RKO (cell line): ENCODE measurements around the gene NUDT13.

Experiments used
- DNase-seq: peaks from one replicate; pipeline ENCODE4 v3.0.0-alpha.2; 2016; ENCODE audit warnings: low spot score

Gene NUDT13

GRCh38 chr10:73166972-73167371, 56.7 kb downstream of the NUDT13 start:
- DNase-seq: no peak

GRCh38 chr10:73167458-73167782, 57.2 kb downstream of the NUDT13 start:
- DNase-seq: peak; percentile 46

DNA sequence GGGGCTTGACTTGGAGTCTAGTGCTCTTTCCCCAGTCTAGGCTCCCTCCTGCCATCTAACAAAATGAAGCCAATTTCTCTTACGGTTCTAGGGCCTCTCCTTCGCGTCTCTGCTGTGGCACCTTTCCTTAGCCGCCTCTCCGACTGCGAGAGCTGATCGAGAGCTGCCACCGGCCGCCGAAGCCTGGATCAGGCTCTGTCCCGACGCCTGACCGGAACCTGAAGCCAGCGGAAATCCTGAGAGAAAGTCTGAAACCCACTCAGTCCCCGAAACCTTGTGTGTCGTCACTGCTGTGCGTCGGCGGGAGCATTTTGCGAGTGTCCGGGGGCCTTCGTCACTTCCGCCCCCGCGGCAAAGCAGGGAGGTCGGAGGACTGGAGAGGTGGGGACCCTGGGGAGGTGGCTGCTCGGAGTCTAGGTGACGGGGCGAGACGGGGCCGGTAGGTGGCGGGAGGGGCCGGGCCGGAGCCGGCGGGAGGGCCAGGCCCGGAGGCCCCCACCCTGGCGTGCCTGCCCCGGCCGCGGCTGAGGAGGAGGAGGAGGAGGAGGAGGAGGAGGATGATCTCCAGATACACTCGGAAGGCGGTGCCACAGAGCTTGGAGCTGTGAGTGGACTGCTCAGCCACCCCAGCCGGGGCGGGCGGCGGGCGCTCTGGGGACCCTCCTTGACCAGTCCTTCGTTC, 57.7 kb downstream of the NUDT13 start, which contains the start of the genes ECD and FAM149B1:
Gene ECD, minus strand, starts transcription at position 226 of the 682 bp plus-strand sequence. CDS start 4,071 bp downstream, outside the sequence.
Gene FAM149B1, plus strand, starts transcription at position 337 of the 682 bp plus-strand sequence. Its CDS starts 221 bp downstream, at position 558.
- peak; percentile 94 for DNase-seq

DNA sequence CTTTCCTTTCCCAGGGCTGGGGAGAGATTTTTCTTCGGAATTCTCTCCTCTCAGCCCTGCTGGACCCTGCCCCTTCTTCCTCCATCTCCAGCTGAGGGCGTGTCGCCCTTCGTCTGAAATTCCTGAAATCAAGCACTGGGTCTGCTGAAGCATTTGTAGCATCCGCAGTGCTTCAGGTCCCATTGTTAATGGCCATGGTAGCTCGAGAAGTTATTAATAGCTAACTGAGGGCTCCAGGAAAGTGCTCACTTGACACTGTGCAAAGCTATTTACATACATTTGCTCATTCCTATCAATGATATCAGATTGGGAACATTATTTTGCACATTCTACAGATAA, 58.2 kb downstream of the NUDT13 start:
- no peak for DNase-seq

DNA sequence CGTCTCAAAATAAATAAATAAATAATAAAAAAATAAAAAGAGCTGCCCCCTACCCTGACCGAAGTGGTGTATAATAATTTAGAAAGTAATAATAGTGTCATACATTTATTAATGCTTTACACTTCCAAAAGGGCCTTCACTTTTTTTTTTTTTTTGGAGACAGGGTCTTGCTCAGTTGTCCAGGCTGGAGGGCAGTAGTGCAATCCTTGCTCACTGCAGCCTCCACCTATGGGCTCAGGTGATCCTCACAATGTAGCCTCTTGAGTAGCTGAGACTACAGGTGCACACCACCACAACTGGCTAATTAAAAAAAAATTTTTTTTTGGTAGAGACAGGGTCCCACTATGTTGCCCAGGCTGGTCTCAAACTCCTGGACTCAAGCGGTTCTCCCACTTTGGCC, 59.1 kb downstream of the NUDT13 start:
- no peak for DNase-seq

DNA sequence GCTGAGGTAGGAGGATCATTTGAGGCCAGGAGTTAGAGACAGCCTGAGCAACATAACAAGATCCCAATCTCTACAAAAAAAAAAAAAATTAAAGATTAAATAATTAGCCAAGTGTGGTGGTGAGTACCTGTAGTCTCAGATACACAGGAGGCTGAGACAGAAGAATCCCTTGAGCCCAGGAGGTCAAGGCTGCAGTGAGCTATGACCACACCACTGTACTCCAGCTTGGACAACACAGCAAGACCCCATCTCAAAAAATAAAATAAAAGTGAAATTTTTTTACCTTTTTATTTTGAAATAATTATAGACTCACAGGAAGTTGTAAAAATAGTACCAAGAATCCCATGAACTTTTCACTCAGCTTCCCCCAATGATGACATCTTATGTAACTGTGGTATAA, 62.6 kb downstream of the NUDT13 start:
- DNase-seq: no peak

GRCh38 chr10:73174148-73174925, 64.1 kb downstream of the NUDT13 start:
- DNase-seq: no peak
